AG08395 (cell line): ENCODE data around the gene NELFB.
A peak's percentile ranks its signal among the peaks of the same experiment; 100 is the strongest.

Experiments
- DNase-seq: peaks from one replicate; pipeline ENCODE4 v3.0.0; 2012; ENCODE audit warnings: mixed read lengths, low spot score

NELFB gene

GRCh38 chr9:137268538-137269201 is 13.5 kb downstream of the NELFB start:
- DNase-seq: no peak

GRCh38 chr9:137269231-137269772 is 14.2 kb downstream of the NELFB start:
- peak; percentile 55 for DNase-seq

- no peak for DNase-seq
Measured at GRCh38 chr9:137270929-137271695, 16.0 kb downstream of the NELFB start.

- no peak for DNase-seq
Measured at GRCh38 chr9:137271696-137272076, 16.6 kb downstream of the NELFB start.

GRCh38 chr9:137272241-137273094 is 17.3 kb downstream of the NELFB start:
- DNase-seq: no peak

GRCh38 chr9:137273095-137273490 is 18.0 kb downstream of the NELFB start:
- DNase-seq: no peak

- no peak for DNase-seq
Measured at GRCh38 chr9:137273611-137274320, 18.6 kb downstream of the NELFB start.

- DNase-seq: no peak
Measured at GRCh38 chr9:137275203-137275587, 20.1 kb downstream of the NELFB start.

- no peak for DNase-seq
Measured at GRCh38 chr9:137275588-137276472, 20.7 kb downstream of the NELFB start.

- peak; percentile 35 for DNase-seq
Measured at GRCh38 chr9:137276473-137277328, 21.6 kb downstream of the NELFB start.

- DNase-seq: peak; percentile 84
Measured at GRCh38 chr9:137277329-137278041, 22.4 kb downstream of the NELFB start, which contains the start of gene TOR4A. Gene TOR4A, plus strand, starts transcription at chr9:137277726. Its CDS starts 964 bp downstream, at chr9:137278690.

GRCh38 chr9:137278061-137278701 is 23.1 kb downstream of the NELFB start:
- no peak for DNase-seq

GRCh38 chr9:137278721-137279711 is 23.9 kb downstream of the NELFB start:
- DNase-seq: no peak

GRCh38 chr9:137279741-137280473 is 24.8 kb downstream of the NELFB start:
- no peak for DNase-seq

GRCh38 chr9:137280474-137281344 is 25.6 kb downstream of the NELFB start:
- peak; percentile 58 for DNase-seq
